Measurements from ENCODE around the gene LIPE.

Gene LIPE

DNA sequence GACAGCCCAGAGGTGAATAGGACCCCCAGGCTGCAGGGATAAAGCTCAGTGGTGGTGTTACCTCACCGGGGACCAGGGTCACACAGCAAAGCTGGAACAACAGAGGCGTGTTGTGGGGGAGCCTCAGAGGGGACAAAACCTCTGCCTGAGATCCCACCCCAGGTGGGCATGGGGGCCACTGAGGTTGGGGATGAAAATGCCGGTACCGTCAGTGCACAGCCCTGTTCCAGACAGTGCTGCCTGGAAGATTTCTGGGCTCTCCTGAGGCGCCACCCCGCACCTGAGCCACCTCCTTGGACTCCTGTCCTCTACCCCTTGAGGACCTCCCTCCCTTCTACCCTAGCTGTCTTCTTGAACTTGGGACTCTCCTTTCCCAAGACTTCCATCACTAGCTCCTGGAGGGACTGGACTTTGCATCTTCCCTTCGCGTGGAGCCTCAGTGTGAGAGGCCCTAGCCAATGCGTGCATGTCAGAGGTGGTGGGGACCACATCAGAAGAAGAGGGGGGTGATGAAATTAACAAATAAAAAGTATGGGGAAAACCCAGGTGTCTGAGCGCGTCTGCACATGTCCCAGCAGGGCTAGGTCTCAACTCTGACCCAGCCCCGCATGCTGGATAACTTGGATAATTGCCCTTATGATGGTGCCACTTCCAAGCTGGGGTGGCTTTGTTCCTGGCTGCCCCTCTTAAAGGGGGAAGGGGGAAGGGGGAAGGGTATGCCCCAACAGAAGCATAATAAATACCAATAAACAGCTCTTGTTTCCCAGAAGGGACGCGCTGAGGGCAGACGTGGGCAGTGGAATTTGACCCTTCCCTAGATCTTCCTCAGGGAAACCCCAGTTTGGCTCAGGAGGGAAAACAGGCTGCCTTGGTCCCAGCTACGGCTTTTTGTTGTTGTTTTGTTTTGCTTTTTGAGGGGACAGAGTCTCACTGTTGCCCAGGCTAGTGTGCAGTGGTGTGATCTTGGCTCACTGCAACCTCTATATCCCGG lies 48.7 kb downstream of the LIPE start:
- no peak for DNase-seq (ENCODE audit: low read depth, low spot score)

DNA sequence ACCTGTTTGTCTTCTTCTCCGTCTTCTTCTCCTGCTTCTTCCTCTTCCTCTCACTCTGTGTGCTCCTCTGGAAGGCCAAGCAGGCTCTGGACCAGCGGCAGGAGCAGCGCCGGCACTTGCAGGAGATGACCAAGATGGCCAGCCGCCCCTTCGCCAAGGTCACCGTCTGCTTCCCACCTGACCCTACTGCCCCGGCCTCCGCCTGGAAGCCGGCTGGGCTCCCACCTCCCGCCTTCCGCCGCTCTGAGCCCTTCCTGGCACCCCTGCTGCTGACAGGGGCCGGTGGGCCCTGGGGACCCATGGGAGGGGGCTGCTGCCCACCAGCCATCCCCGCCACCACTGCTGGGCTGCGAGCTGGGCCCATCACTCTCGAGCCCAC lies 51.0 kb downstream of the LIPE start:
- no peak for DNase-seq (ENCODE audit: low read depth, low spot score)

DNA sequence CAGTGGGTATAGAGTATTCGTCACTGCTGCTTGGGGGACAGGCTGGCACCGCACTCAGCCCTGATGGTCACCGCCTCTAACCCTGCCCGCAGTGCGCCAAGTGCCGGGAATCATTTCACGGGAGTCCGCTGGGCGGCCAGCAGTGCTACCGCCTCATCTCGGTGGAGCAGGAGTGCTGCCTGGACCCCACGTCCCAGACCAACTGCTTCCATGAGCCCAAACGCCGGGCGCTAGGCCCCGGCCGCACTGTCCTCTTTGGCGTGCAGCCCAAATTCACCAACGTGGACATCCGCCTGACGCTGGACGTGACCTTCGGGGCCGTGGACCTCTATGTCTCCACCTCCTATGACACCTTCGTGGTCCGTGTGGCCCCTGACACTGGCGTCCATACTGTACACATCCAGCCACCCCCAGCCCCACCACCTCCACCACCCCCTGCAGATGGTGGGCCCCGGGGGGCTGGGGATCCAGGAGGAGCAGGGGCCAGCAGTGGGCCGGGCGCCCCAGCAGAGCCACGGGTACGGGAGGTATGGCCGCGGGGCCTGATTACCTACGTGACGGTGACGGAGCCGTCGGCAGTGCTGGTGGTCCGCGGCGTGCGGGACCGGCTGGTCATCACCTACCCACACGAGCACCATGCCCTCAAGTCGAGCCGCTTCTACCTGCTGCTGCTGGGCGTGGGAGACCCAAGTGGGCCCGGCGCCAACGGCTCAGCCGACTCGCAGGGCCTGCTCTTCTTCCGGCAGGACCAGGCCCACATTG lies 51.6 kb downstream of the LIPE start:
- DNase-seq (ENCODE audit: low read depth, low spot score), result no peak

DNA sequence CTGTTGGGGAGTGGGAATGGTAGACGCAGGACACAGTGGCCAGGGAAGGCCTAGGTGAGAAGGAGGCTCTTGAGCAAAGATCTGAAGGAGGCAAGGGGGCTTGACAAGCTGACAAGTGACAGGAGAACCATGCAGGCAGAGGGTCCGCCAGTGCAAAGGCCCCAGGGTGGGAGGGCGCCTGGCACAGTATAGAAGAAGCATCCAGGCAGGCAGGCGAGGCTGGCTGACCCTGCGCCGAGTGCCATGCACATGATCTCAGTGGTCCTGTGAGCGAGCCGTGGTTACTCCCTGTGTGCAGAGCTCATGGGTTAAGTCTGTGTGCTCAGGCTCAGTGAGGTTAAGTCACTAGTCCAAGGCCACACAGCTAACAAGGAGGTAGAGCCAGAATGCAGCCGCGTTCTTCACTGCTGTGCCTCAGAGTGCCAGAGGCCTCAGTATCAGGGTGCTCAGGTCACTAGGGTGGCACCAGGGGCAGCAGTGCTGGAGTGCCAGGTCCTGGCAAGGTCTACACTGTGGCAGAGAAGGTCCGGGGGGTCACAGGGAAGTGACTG lies 52.3 kb downstream of the LIPE start:
- DNase-seq (ENCODE audit: low read depth, low spot score), result no peak

DNA sequence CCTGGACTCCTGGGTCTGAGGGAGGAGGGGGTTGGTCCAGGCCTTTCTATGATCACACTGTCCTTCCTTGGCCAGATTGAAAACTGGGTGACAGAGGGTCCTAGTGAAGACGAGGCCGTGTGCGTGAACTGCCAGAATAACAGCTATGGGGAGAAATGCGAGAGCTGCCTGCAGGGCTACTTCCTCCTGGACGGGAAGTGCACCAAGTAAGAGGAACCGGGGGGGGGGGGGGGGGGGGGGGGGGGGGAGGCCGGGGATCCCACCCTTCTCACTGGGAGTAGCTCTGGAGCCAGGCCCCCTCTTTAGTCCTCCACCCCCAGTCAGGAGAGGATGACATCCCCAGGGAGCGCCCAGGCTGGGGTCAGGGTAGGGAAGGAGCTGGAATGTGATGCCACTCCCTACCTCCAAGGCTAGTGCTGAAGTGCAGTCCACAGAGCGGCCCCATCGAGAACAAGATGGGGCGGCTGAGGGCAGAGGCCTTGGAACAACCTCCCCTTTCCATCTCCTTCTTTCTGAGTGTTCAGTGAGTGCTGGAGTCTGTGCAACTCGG lies 56.5 kb downstream of the LIPE start:
- DNase-seq (ENCODE audit: low read depth, low spot score), result no peak

DNA sequence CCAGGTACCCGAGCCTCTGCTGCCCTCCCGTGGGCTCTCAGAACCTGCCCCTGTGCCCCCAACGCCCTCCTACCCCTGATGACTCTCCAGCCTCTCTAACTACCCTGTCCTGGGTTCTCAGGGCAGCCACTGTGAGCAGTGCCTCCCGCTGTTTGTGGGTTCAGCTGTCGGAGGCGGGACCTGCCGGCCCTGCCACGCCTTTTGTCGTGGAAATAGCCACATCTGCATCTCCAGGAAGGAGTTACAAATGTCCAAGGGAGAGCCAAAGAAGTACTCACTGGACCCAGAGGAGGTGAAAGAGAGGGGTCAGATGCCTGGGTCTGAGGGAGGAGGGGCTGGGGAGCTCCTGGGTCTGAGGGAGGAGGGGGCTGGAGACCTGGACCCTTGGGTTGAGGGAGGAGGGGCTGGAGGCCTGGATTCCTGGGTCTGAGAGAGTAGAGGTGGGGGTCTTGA lies 57.1 kb downstream of the LIPE start:
- peak; percentile 44 for DNase-seq (ENCODE audit: low read depth, low spot score)

DNA sequence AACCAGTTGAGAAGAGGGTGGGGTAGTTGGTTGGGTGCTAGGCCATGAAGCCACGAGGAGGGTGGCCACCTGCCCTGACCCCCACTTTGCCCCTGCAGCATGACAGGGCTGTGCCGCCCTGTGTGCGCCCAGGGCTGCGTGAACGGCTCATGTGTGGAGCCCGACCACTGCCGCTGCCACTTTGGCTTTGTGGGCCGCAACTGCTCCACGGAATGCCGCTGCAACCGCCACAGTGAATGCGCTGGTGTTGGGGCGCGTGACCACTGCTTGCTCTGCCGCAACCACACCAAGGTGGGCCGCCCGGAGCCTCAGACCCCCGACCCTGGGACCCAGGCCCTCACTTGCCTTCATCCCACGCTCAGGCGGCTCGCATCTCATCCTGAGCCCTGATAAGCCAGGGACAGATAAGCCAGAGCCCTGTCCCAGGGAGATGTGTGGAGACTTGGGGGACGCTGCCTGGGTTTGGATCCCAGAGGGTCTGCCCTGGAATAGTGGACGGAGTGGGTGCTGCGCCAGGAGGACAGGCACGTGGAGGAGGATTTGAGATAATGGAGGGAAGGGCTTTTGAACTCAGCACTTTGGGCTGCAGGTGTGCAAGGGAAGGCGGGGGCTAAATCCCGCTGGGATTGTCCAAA lies 57.6 kb downstream of the LIPE start:
- no peak for DNase-seq (ENCODE audit: low read depth, low spot score)

DNA sequence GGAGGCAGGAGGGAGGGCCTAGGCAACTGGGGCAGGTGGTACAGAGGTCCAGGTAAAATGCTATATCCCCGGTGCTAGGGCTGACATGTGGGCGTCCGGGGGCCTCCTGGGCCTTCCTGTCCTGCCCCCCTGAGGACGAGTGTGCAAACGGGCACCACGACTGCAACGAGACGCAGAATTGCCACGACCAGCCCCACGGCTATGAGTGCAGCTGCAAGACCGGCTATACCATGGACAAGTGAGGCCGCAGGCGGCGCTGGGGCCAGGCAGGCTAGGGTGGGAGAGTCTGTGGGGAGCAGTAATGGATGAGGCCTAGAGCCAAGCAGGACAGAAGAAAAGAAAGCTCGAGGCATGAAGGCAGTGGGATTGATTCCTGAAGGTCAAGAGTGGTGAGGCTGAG lies 58.4 kb downstream of the LIPE start:
- no peak for DNase-seq (ENCODE audit: low read depth, low spot score)

DNA sequence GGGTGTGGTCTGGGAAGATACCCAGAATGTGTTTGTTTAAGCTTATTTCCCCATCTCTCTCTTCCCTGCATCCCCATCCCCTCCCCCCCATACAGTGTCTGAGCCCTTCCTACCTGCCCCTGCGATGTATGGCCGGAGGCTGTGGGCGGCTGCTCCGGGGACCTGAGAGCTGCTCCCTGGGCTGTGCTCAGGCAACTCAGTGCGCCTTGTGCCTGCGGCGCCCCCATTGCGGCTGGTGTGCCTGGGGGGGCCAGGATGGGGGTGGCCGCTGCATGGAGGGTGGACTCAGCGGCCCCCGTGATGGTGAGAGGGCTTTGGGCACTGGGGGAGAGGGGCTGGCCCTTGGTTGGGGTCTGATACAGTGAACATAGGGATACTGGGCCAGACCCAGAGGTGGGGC lies 58.8 kb downstream of the LIPE start:
- no peak for DNase-seq (ENCODE audit: low read depth, low spot score)

DNA sequence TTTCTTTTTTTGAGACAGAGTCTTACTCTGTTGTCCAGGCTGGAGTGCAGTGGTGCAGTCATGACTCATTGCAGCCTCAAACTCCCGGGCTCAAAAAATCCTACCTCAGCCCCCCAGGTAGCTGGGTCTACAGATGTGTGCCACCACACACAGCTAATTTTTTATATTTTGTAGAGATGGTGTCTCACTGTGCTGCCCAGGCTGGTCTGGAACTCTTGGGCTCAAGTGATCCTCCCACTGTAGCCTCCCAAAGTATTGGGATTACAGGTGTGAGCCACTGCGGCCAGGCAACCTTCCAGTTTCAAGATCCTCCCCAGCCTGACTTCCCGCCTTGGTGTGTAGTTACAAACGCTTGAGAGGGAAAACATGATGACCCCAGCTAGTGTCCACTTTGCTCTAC lies 59.3 kb downstream of the LIPE start:
- no peak for DNase-seq (ENCODE audit: low read depth, low spot score)

DNA sequence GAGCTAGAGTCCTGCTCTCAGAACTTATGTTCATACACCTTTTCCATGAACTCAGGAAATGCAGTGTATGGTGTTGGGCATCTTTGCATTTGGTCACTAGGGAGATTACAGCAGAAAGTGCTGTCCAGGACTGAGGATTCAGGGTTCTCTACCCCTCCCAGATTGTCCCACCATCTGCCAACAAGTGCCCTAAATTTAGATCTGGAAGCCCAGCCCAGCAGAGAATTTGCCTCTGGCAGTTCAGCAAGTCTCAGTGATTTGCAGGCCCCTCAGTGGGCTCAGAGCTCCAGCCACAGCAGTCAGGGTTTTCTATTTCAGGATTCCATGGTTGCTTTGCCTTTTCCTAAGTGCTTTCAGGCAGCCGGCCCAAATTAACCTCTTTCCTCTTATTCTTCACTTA lies 60.5 kb downstream of the LIPE start:
- peak; percentile 33 for DNase-seq (ENCODE audit: low read depth, low spot score)

DNA sequence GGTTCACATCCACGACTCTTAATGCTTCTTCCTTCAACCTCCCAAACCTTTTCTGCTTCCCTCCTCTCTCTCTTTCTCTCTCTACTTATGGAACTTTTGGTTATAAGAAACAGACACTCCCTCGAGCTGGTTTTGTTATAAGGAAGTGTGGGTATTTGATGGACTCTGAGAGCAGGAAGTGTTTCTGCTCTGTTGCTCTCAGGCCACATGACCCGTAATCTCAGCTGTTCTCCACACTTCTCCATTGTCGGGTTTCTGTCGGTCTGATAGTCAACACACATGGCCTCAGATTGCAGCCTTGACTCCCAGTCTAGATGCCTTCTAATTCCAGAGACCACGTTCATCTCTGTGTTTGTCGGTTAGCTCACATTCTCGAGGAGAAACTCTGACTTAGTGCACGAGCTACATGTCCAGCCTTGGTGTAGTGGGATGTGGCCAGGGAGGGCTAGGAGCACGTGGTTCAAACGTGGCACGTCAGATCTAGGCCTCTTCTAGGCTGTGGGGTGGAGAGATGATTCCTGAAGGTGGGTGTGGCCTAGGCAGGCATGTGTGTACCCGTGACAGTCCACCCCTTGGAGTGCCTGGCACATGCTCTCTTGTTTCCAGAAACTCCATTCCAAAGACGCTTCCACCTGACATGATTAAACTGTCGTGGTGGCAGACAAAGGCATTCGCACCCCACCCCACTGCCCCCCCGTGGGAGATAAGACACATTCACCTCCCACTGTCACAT lies 63.4 kb downstream of the LIPE start:
- no peak for DNase-seq (ENCODE audit: low read depth, low spot score)

DNA sequence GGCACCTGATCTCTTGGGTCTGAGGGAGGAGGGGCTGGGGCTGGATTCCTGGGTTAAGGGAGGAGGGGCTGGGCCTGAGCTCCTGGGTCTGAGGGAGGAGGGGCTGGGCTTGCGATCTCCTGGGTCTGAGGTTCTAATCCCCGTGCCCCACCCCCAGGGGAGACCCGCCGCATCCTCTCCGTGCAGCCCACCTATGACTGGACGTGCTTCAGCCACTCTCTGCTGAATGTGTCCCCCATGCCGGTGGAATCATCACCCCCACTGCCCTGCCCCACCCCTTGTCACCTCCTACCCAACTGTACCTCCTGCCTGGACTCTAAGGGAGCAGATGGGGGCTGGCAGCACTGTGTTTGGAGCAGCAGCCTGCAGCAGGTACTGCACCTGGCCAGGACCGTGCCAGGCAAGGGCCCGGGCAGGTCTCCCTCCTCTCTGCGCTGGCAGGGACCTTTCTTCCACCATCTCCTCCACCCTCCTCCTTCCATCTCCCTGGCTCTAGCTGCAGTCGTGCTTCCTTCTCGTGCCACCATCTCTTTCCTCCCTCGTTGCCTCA lies 64.2 kb downstream of the LIPE start:
- no peak for DNase-seq (ENCODE audit: low read depth, low spot score)

DNA sequence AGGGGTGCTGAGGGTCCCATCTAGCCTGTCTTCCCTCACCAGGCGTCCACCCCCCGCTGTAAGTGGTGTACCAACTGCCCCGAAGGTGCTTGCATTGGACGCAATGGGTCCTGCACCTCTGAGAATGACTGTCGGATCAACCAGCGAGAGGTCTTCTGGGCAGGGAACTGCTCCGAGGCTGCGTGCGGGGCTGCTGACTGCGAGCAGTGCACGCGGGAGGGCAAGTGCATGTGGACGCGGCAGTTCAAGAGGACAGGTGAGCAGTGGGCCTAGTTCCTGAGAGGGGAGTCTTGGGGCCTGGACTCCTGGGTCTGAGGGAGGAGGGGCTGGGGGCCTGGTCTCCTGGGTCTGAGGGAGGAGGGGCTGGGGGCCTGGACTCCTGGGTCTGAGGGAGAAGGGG lies 64.8 kb downstream of the LIPE start:
- DNase-seq (ENCODE audit: low read depth, low spot score), result no peak

DNA sequence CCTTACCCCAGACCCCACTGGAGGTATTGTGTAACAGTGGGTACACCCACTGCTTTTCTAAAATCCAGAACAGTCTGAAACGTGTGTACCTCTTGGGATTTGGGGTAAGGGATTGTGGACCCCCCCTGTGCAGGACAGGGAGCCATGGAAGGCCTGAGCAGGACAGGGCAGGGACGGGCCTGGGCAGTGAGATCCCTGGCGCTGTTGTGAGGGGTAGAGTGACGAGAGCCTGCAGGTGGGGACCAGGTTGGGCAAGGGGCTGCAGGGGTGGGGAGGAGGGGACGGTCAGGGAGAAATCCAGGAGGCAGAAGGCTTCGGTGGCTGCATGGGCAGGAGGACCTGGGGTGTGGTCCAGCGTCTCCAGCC lies 65.7 kb downstream of the LIPE start:
- DNase-seq (ENCODE audit: low read depth, low spot score), result no peak

DNA sequence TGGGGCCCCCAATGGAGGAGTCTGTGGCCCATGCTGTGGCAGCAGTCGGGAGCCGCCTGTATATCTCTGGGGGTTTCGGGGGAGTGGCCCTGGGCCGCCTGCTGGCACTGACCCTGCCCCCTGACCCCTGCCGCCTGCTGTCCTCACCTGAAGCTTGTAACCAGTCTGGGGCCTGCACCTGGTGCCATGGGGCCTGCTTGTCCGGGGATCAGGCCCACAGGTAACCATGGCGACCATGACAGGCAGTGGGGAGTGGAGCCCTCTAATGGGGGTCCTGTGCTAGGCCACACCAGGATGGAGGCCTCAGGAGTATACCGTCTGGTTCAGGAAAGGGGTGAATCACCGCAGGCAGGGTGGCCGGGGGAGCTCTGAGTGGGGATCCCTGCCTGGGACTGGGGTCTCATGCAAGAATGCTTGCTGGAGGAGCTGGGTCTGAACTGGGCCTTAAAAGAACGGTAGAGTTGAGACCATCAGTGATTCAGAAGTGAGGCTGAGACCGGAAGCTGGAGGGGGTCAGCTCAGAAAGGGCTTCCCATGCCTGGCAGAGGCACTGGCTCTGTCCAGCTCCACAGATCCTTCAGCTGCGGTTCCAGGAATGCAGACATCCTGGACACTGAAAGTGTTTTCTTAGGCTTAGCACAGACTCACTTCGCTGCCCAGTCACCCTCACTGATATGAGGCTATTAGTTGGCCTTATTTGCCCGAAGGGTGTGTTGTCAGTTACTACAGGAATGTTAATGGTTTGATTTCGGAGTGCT lies 66.2 kb downstream of the LIPE start:
- peak; percentile 40 for DNase-seq (ENCODE audit: low read depth, low spot score)

DNA sequence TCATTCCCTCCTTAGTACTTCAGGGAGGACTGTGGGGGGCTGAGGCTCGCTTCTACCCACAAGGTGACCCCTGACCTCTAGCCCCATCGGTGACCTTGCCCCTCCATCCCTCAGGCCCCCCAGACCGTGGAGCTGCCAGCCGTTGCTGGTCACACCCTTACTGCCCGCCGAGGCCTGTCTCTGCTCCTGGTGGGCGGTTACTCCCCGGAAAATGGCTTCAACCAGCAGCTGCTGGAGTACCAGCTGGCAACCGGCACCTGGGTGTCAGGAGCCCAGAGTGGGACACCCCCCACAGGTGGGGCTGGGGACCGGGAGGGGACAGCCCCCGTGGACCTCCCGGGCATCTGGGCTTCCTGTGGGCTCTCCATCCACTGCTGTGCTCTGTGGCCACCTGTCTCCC lies 69.9 kb downstream of the LIPE start:
- no peak for DNase-seq (ENCODE audit: low read depth, low spot score)

DNA sequence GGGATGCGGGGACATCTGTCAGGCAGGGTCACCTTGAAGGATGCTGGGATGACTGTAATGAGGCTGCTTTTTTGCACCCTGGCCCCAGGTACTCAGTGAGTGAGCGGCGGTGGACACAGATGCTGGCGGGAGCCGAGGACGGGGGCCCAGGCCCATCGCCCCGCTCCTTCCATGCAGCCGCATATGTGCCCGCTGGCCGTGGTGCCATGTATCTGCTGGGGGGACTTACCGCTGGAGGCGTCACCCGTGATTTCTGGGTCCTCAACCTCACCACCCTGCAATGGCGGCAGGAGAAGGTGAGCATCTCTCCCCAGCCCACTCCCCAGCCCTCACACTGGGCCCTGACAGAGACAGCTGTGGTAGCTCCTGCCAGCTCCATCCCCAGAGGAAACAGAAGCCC lies 70.5 kb downstream of the LIPE start:
- DNase-seq (ENCODE audit: low read depth, low spot score), result no peak

DNA sequence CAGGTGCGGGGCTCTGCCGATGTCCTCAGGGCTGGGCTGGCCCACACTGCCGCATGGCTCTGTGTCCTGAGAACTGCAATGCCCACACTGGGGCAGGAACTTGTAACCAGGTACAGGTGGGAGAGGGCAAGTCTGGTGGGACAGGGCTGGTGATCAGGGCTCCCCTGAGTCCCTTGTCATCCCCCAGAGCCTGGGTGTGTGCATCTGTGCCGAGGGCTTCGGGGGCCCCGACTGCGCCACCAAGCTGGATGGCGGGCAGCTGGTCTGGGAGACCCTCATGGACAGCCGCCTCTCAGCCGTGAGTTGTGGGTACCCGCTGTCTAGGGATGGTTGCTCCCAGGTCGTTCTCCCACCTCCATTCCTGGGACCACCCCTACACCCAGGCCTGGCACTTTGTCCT lies 71.3 kb downstream of the LIPE start:
- DNase-seq (ENCODE audit: low read depth, low spot score), result no peak
